ENCODE measurements around the gene PAXX.
"Not testable (repeated sequence)": the region's sequence is repeated elsewhere in the genome, so short reads cannot be mapped to it uniquely, and the experiment has no call there.

Gene PAXX

GRCh38 chr9:136996361-136997292 is 4.4 kb downstream of the PAXX start, which contains the start of gene CLIC3:
CLIC3 (minus strand) TSS chr9:136996568; CDS start chr9:136996543, 25 bp downstream.
- DNase-seq: no peak
- intact Hi-C loops (cut with DNase I): no loop called here

GRCh38 chr9:136997371-136997770 is 5.1 kb downstream of the PAXX start:
- no peak for DNase-seq
- intact Hi-C loops (cut with DNase I): no loop called here

GRCh38 chr9:136997830-136998234 is 5.6 kb downstream of the PAXX start:
- DNase-seq: no peak
- intact Hi-C loops (cut with DNase I): no loop called here

GRCh38 chr9:137000177-137000930 is 8.1 kb downstream of the PAXX start:
- intact Hi-C loops (cut with DNase I): no loop called here

GRCh38 chr9:137001857-137002645 is 9.8 kb downstream of the PAXX start:
- DNase-seq: no peak
- intact Hi-C loops (cut with DNase I): no loop called here

More at GRCh38 chr9:137000177-137000930, 8.1 kb downstream of the PAXX start:
- DNase-seq: no peak

GRCh38 chr9:137002646-137003041 is 10.4 kb downstream of the PAXX start:
- intact Hi-C loops (cut with DNase I): no loop called here
- no peak for DNase-seq

GRCh38 chr9:137004285-137004684 is 12.1 kb downstream of the PAXX start:
- intact Hi-C loops (cut with DNase I): not testable (repeated sequence)
- DNase-seq: peak in 1 of 10 donors; percentile 93

- intact Hi-C loops (cut with DNase I): no loop called here
- DNase-seq: no peak
These were observed 14.1 kb downstream of the PAXX start for GRCh38 chr9:137006116-137007003.

- DNase-seq: no peak
- intact Hi-C loops (cut with DNase I): no loop called here
These were observed 15.0 kb downstream of the PAXX start for GRCh38 chr9:137007108-137007815.

GRCh38 chr9:137007816-137008270 is 15.6 kb downstream of the PAXX start:
- DNase-seq: no peak
- intact Hi-C loops (cut with DNase I): no loop called here

- DNase-seq: no peak
- intact Hi-C loops (cut with DNase I): no loop called here
These were observed 16.1 kb downstream of the PAXX start for GRCh38 chr9:137008312-137008711.

- intact Hi-C loops (cut with DNase I): no loop called here
These were observed 17.0 kb downstream of the PAXX start for GRCh38 chr9:137009217-137009616.

GRCh38 chr9:137009938-137010732 is 17.9 kb downstream of the PAXX start:
- no peak for DNase-seq
- intact Hi-C loops (cut with DNase I): no loop called here

More at GRCh38 chr9:137009217-137009616, 17.0 kb downstream of the PAXX start:
- no peak for DNase-seq

- DNase-seq: no peak
- intact Hi-C loops (cut with DNase I): no loop called here
These were observed 18.9 kb downstream of the PAXX start for GRCh38 chr9:137011156-137011555.

GRCh38 chr9:137011907-137012675 is 19.9 kb downstream of the PAXX start:
- intact Hi-C loops (cut with DNase I): no loop called here
- no peak for DNase-seq

GRCh38 chr9:137012694-137013570 is 20.7 kb downstream of the PAXX start:
- no peak for DNase-seq
- intact Hi-C loops (cut with DNase I): no loop called here

Measured in posterior cingulate gyrus (tissue), 11 donors.